ENCODE data around the gene STX1A. TPM values are rescaled to one million over a fixed set of nuclear protein-coding genes. Genes with fewer than 3 reads are reported as not detected.
"Not testable (repeated sequence)": the region's sequence is repeated elsewhere in the genome, so short reads cannot be mapped to it uniquely, and the experiment has no call there.

Gene STX1A
- total RNA-seq, 1 experiment from 2014 or later: 3.7 TPM

GRCh38 chr7:73717991-73718405 is 1.5 kb downstream of the STX1A start:
- DNase-seq: peak; percentile 63
- Histone ChIP-seq H3K27me3 (ENCODE audit: low read length) (no peaks in the 10 kb centered on the region), H3K27ac (ENCODE audit: low read length) (no peak overlapping the region), H4K20me1 (ENCODE audit: insufficient read depth, low read depth, low read length) (peaks cover 35% of the 10 kb centered on the region), H3K9me2 (replicated peaks; ENCODE audit: insufficient read depth, low read length) (no peaks in the 10 kb centered on the region), H3K36me3 (ENCODE audit: insufficient read depth, low read length) (no peaks in the 10 kb centered on the region), H3K9ac (ENCODE audit: low read length) (peak overlapping the region; percentile 90), H2AFZ (ENCODE audit: low read length) (no peak overlapping the region), H3K79me2 (ENCODE audit: low read length) (no peaks in the 10 kb centered on the region), H3K4me1 (ENCODE audit: low read length) (peaks cover 39% of the 10 kb centered on the region), H3K4me2 (ENCODE audit: low read depth, low read length, poor library complexity, severe bottlenecking) (peak overlapping the region; percentile 100), H3K4me3 (ENCODE audit: low read length) (peak overlapping the region; percentile 92; the same call in 1 of the 2 replicates), H3K9me3 (ENCODE audit: low read length) (no peaks in the 10 kb centered on the region)

- Histone ChIP-seq H2AFZ (ENCODE audit: low read length) (no peak overlapping the region), H3K36me3 (ENCODE audit: insufficient read depth, low read length) (no peaks in the 10 kb centered on the region), H3K9ac (ENCODE audit: low read length) (no peak overlapping the region), H3K4me2 (ENCODE audit: low read depth, low read length, poor library complexity, severe bottlenecking) (peak overlapping the region; percentile 100), H3K9me3 (ENCODE audit: low read length) (no peaks in the 10 kb centered on the region), H3K9me2 (replicated peaks; ENCODE audit: insufficient read depth, low read length) (no peaks in the 10 kb centered on the region), H3K27me3 (ENCODE audit: low read length) (no peaks in the 10 kb centered on the region), H3K4me1 (ENCODE audit: low read length) (peaks cover 39% of the 10 kb centered on the region), H3K79me2 (ENCODE audit: low read length) (no peaks in the 10 kb centered on the region), H3K4me3 (ENCODE audit: low read length) (no peak overlapping the region), H3K27ac (ENCODE audit: low read length) (no peak overlapping the region), H4K20me1 (ENCODE audit: insufficient read depth, low read depth, low read length) (peaks cover 35% of the 10 kb centered on the region)
- no peak for DNase-seq
Observed at GRCh38 chr7:73717025-73717807, 2.3 kb downstream of the STX1A start.

DNA sequence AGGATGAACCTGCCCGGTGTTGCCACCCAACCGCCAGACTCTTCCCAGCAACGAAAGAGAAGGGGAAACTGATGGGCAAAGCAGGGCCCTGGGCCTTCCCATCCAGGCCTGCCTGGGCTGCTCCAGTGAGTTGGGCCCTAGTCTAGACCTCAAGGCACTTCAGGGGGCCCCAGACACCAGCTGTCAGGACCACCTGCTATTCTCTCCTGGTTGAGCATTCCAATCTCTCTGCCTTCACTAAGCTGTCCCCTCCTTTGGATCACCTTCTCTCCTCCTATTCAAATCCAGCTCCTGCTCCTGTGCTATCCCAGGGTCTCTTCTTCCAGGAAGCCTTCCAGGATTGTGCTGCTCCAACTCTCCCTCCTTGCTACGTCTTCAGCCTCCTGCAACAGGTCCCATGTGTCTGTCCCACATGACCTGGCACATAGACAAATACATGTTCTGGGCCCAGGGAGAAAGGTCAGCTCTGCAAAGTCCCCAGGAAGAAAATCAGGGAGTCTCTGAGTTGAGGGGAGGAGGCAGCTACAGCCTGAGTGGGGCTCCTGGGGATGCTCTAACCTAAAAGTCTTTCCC is 3.1 kb downstream of the STX1A start:
- Histone ChIP-seq H3K36me3 (ENCODE audit: insufficient read depth, low read length) (no peaks in the 10 kb centered on the region), H3K27ac (ENCODE audit: low read length) (no peak overlapping the region), H3K27me3 (ENCODE audit: low read length) (no peaks in the 10 kb centered on the region), H4K20me1 (ENCODE audit: insufficient read depth, low read depth, low read length) (peaks cover 35% of the 10 kb centered on the region), H3K9me2 (replicated peaks; ENCODE audit: insufficient read depth, low read length) (no peaks in the 10 kb centered on the region), H2AFZ (ENCODE audit: low read length) (no peak overlapping the region), H3K9ac (ENCODE audit: low read length) (no peak overlapping the region), H3K4me3 (ENCODE audit: low read length) (no peak overlapping the region), H3K4me2 (ENCODE audit: low read depth, low read length, poor library complexity, severe bottlenecking) (no peak overlapping the region), H3K79me2 (ENCODE audit: low read length) (no peaks in the 10 kb centered on the region), H3K4me1 (ENCODE audit: low read length) (peaks cover 39% of the 10 kb centered on the region), H3K9me3 (ENCODE audit: low read length) (no peaks in the 10 kb centered on the region)
- DNase-seq: no peak

DNA sequence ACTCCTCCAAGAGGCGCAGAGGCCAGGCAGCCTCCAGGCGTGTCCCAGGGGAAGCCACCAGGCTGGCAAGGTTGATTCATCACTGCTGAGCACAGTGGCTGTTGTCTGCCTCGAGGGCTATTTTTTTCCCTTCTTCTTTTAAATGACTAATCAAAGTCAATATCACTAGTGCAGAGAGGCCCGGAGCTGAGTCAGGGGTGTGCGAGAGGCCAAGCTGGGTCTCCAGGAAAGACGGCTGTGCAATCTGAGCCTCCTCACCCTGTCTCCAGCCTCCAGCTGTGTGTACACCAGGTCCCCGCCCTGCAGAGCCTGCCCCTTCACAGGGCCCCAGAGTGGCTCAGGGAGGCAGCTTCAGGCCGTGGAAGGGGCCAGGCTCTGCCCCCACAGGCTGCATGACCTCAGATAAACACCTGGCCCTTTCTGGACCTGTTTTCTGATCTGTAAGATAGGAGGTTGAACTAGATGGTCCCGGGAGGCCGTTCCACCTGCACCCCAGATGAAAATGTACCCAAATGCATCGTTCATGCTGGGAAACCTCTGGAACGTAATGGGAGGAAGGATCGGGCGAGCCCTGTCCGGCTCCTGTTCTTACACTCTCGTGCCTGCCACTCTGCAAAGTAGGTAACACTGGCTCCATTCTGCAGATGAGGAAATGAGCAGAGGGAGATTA is 3.7 kb downstream of the STX1A start:
- Histone ChIP-seq H3K9me2 (replicated peaks; ENCODE audit: insufficient read depth, low read length) (no peaks in the 10 kb centered on the region), H3K4me2 (ENCODE audit: low read depth, low read length, poor library complexity, severe bottlenecking) (peak overlapping the region; percentile 8), H3K4me3 (ENCODE audit: low read length) (no peak overlapping the region), H3K27me3 (ENCODE audit: low read length) (no peaks in the 10 kb centered on the region), H3K79me2 (ENCODE audit: low read length) (no peaks in the 10 kb centered on the region), H3K4me1 (ENCODE audit: low read length) (peaks cover 39% of the 10 kb centered on the region), H2AFZ (ENCODE audit: low read length) (no peak overlapping the region), H3K9ac (ENCODE audit: low read length) (no peak overlapping the region), H3K27ac (ENCODE audit: low read length) (no peak overlapping the region), H3K36me3 (ENCODE audit: insufficient read depth, low read length) (no peaks in the 10 kb centered on the region), H4K20me1 (ENCODE audit: insufficient read depth, low read depth, low read length) (peaks cover 37% of the 10 kb centered on the region), H3K9me3 (ENCODE audit: low read length) (no peaks in the 10 kb centered on the region)
- DNase-seq: peak; percentile 80

GRCh38 chr7:73713319-73713718 is 6.2 kb downstream of the STX1A start:
- not testable (repeated sequence) for H3K9me2 ChIP-seq (replicated peaks; ENCODE audit: insufficient read depth, low read length); H3K79me2 ChIP-seq (ENCODE audit: low read length); H3K27ac ChIP-seq (ENCODE audit: low read length); H3K4me3 ChIP-seq (ENCODE audit: low read length); DNase-seq; H3K9me3 ChIP-seq (ENCODE audit: low read length); H3K36me3 ChIP-seq (ENCODE audit: insufficient read depth, low read length); H3K4me2 ChIP-seq (ENCODE audit: low read depth, low read length, poor library complexity, severe bottlenecking); H3K27me3 ChIP-seq (ENCODE audit: low read length); H2AFZ ChIP-seq (ENCODE audit: low read length); H3K9ac ChIP-seq (ENCODE audit: low read length)
- H4K20me1 ChIP-seq (ENCODE audit: insufficient read depth, low read depth, low read length): peaks cover 40% of the 10 kb centered on the region
- H3K4me1 ChIP-seq (ENCODE audit: low read length): peaks cover 24% of the 10 kb centered on the region

GRCh38 chr7:73712773-73713172 is 6.7 kb downstream of the STX1A start:
- no peaks in the 10 kb centered on the region for H3K27me3 ChIP-seq (ENCODE audit: low read length)
- H3K9ac ChIP-seq (ENCODE audit: low read length): no peak overlapping the region
- no peak overlapping the region for H3K4me2 ChIP-seq (ENCODE audit: low read depth, low read length, poor library complexity, severe bottlenecking)
- H3K79me2 ChIP-seq (ENCODE audit: low read length): no peaks in the 10 kb centered on the region
- H3K4me3 ChIP-seq (ENCODE audit: low read length): no peak overlapping the region
- no peaks in the 10 kb centered on the region for H3K36me3 ChIP-seq (ENCODE audit: insufficient read depth, low read length)
- DNase-seq: no peak
- peaks cover 18% of the 10 kb centered on the region for H3K4me1 ChIP-seq (ENCODE audit: low read length)
- H2AFZ ChIP-seq (ENCODE audit: low read length): no peak overlapping the region
- H3K9me2 ChIP-seq (replicated peaks; ENCODE audit: insufficient read depth, low read length): no peaks in the 10 kb centered on the region
- H3K27ac ChIP-seq (ENCODE audit: low read length): no peak overlapping the region
- no peaks in the 10 kb centered on the region for H3K9me3 ChIP-seq (ENCODE audit: low read length)
- peaks cover 34% of the 10 kb centered on the region for H4K20me1 ChIP-seq (ENCODE audit: insufficient read depth, low read depth, low read length)

- no peak for DNase-seq
- Histone ChIP-seq H3K79me2 (ENCODE audit: low read length) (no peaks in the 10 kb centered on the region), H3K36me3 (ENCODE audit: insufficient read depth, low read length) (no peaks in the 10 kb centered on the region), H3K27me3 (ENCODE audit: low read length) (no peaks in the 10 kb centered on the region), H2AFZ (ENCODE audit: low read length) (no peak overlapping the region), H3K9me3 (ENCODE audit: low read length) (no peaks in the 10 kb centered on the region), H3K4me1 (ENCODE audit: low read length) (no peaks in the 10 kb centered on the region), H3K27ac (ENCODE audit: low read length) (no peak overlapping the region), H3K4me2 (ENCODE audit: low read depth, low read length, poor library complexity, severe bottlenecking) (no peak overlapping the region), H4K20me1 (ENCODE audit: insufficient read depth, low read depth, low read length) (0 out of 2 replicates have a peak, but pooled peaks cover 18% of the 10 kb centered on the region), H3K4me3 (ENCODE audit: low read length) (no peak overlapping the region), H3K9ac (ENCODE audit: low read length) (no peak overlapping the region), H3K9me2 (replicated peaks; ENCODE audit: insufficient read depth, low read length) (no peaks in the 10 kb centered on the region)
Observed at GRCh38 chr7:73708961-73709549, 10.4 kb downstream of the STX1A start.

DNA sequence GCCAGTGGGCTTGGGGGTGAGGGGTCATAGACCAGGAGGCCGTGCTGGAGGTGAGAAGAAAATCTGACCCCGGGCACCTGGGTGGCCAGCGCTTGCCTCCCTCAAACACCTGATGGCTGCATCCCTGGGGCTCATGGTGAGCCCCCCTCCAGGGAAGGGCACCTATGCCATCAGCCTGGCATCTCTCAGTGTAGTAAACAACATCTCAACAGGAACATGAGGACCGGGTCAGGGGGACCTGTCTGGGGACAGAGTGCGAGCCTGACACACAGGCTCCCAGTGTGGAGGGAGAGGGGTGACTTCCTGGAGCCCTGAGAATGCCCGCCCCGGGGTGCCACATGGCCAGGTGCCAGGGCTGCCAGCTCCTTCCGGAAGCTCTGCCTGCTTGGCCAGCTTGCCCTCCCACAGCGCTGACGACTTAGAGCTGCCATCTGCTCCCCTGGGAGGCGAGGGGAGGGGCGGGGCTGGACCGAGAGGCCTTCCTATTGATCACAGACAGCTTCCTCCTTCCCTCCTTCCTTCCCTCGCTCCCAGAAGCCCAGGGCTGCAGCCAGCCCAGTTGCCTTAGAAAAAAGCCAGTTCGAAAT is 12.3 kb downstream of the STX1A start:
- H3K36me3 ChIP-seq (ENCODE audit: insufficient read depth, low read length): no peaks in the 10 kb centered on the region
- 0 out of 2 replicates have a peak, but pooled peaks cover 15% of the 10 kb centered on the region for H4K20me1 ChIP-seq (ENCODE audit: insufficient read depth, low read depth, low read length)
- H3K4me3 ChIP-seq (ENCODE audit: low read length): no peak overlapping the region
- H3K9me2 ChIP-seq (replicated peaks; ENCODE audit: insufficient read depth, low read length): no peaks in the 10 kb centered on the region
- no peaks in the 10 kb centered on the region for H3K4me1 ChIP-seq (ENCODE audit: low read length)
- H2AFZ ChIP-seq (ENCODE audit: low read length): no peak overlapping the region
- no peak overlapping the region for H3K9ac ChIP-seq (ENCODE audit: low read length)
- H3K79me2 ChIP-seq (ENCODE audit: low read length): no peaks in the 10 kb centered on the region
- DNase-seq: no peak
- H3K9me3 ChIP-seq (ENCODE audit: low read length): no peaks in the 10 kb centered on the region
- no peak overlapping the region for H3K27ac ChIP-seq (ENCODE audit: low read length)
- H3K4me2 ChIP-seq (ENCODE audit: low read depth, low read length, poor library complexity, severe bottlenecking): no peak overlapping the region
- no peaks in the 10 kb centered on the region for H3K27me3 ChIP-seq (ENCODE audit: low read length)

Data from Karpas-422 (cell line).